HCT116 (cell line): ENCODE results near the gene ETHE1. TPM values are rescaled to one million over a fixed set of nuclear protein-coding genes. Genes with fewer than 3 reads are reported as not detected.

Experiments
- ATAC-seq: fragments of 200-7000 bp; cut with Tn5 transposase; 2 replicates; pipeline ENCODE4 v1.9.1; 2020; ENCODE audit warnings: mild to moderate bottlenecking, moderate library complexity
- BruUV-seq: library from RNA; stranded (reverse); fragments of 400-500 nt; replicated peaks from 2 replicates; lab custom pipeline; 2021; lab: Mats Ljungman, UMichigan
- CTCF ChIA-PET: fragments of 300-600 bp; sonication (Branson Sonifier 250); formaldehyde crosslinking; loops from one replicate; lab custom pipeline; 2021; ENCODE audit warnings: antibody characterized with exemption; lab: Charles Lee
- POLR2A ChIA-PET: fragments of 300-600, 350-600 bp; sonication (Branson Sonifier 250); formaldehyde crosslinking; loops from one replicate; lab custom pipeline; 2021; ENCODE audit warnings: antibody characterized with exemption; lab: Charles Lee
- RAD21 ChIA-PET, 2 experiments: fragments of 300-600 bp; sonication (Branson Sonifier 250); formaldehyde crosslinking; loops; one replicate each; lab custom pipeline; 2023; ENCODE audit warnings: low total read pairs in 2 of 2; ENCODE audit not compliant: uncharacterized antibody in 2 of 2, unreplicated experiment in 2 of 2, low non-redundant PET in 1 of 2; lab: Charles Lee
- DNase-seq: peaks from one replicate; pipeline ENCODE4 v3.0.0-alpha.2; 2010; ENCODE audit warnings: low read depth, low spot score
- H2AFZ ChIP-seq: fragments of 200-600 bp; shearing (Covaris generic), sonication (generic); 2 replicates; pipeline ENCODE4 v1.6.1; 2017; ENCODE audit warnings: low read depth, mixed run types, mixed read lengths, antibody characterized with exemption, low read length; ENCODE audit not compliant: poor library complexity, severe bottlenecking
- H3K27ac ChIP-seq: 2 replicates; pipeline ENCODE4 v1.5.1; 2012; ENCODE audit warnings: low read depth, low read length
- H3K27me3 ChIP-seq: fragments of 200-600 bp; sonication (generic); 2 replicates; pipeline ENCODE4 v1.6.1; 2016; ENCODE audit warnings: mixed run types, low read length, mixed read lengths; ENCODE audit not compliant: insufficient read depth
- H3K36me3 ChIP-seq, 2 experiments: fragments of 200-500 bp in 1 of 2; fragments of 200-600 bp in 1 of 2; sonication (Bioruptor generic) in 1 of 2; sonication (generic) in 1 of 2; 2 replicates each; pipeline versions ENCODE4 v1.5.1 to v1.6.1; 2014 to 2016; ENCODE audit warnings: low read length in 2 of 2, inconsistent platforms in 1 of 2, mixed read lengths in 1 of 2, mixed run types in 1 of 2; ENCODE audit not compliant: insufficient read depth in 2 of 2, control insufficient read depth in 1 of 2
- H3K4me1 ChIP-seq, 2 experiments: fragments of 200-600 bp in 1 of 2; sonication (generic) in 1 of 2; 2 replicates each; pipeline versions ENCODE4 v1.5.1 to v1.6.1; 2012 to 2017; ENCODE audit warnings: low read length in 2 of 2, inconsistent platforms in 1 of 2, mild to moderate bottlenecking in 1 of 2, mixed read lengths in 1 of 2, mixed run types in 1 of 2, moderate library complexity in 1 of 2; ENCODE audit not compliant: insufficient read depth in 2 of 2, control insufficient read depth in 1 of 2
- H3K4me2 ChIP-seq: fragments of 200-600 bp; sonication (generic); 2 replicates; pipeline ENCODE4 v1.6.1; 2017; ENCODE audit warnings: mixed run types, low read length, mixed read lengths
- H3K4me3 ChIP-seq, 2 experiments: fragments of 200-600 bp in 1 of 2; sonication (generic) in 1 of 2; replicated peaks in 1 of 2; 2 replicates each; pipeline ENCODE4 v1.5.1; 2011 to 2016; ENCODE audit warnings: low read length in 2 of 2, control low read depth in 1 of 2, low read depth in 1 of 2, mild to moderate bottlenecking in 1 of 2, mixed read lengths in 1 of 2, mixed run types in 1 of 2
- H3K79me2 ChIP-seq: fragments of 200-600 bp; sonication (generic); 2 replicates; pipeline ENCODE4 v1.6.1; 2017; ENCODE audit warnings: mild to moderate bottlenecking, mixed run types, low read length, moderate library complexity, mixed read lengths; ENCODE audit not compliant: insufficient read depth
- H3K9ac ChIP-seq: fragments of 200-600 bp; sonication (generic); 2 replicates; pipeline ENCODE4 v1.6.1; 2016; ENCODE audit warnings: low read length, mixed read lengths
- H3K9me2 ChIP-seq: fragments of 200-600 bp; sonication (generic), shearing (Covaris generic); 2 replicates; pipeline ENCODE4 v1.6.1; 2017; ENCODE audit warnings: mixed run types, mild to moderate bottlenecking, moderate library complexity; ENCODE audit not compliant: insufficient read depth
- H3K9me3 ChIP-seq, 2 experiments: fragments of 200-500 bp in 1 of 2; fragments of 200-600 bp in 1 of 2; sonication (Bioruptor generic) in 1 of 2; sonication (generic) in 1 of 2; 2 replicates each; pipeline ENCODE4 v1.6.1; 2014 to 2017; ENCODE audit warnings: low read length in 2 of 2, mixed read lengths in 2 of 2, inconsistent platforms in 1 of 2, low read depth in 1 of 2, mild to moderate bottlenecking in 1 of 2, mixed run types in 1 of 2, moderate library complexity in 1 of 2; ENCODE audit not compliant: control insufficient read depth in 1 of 2, insufficient read depth in 1 of 2
- H4K20me1 ChIP-seq: fragments of 200-600 bp; sonication (generic), shearing (Covaris generic); 2 replicates; pipeline ENCODE4 v1.6.1; 2017; ENCODE audit warnings: mixed run types, mild to moderate bottlenecking, moderate library complexity; ENCODE audit not compliant: insufficient read depth
- CBX3 ChIP-seq: IDR thresholded peaks from 2 replicates; pipeline ENCODE4 v1.6.1; 2012; ENCODE audit warnings: low read depth
- CEBPB ChIP-seq: IDR thresholded peaks from 2 replicates; pipeline ENCODE4 v1.6.1; 2012; ENCODE audit warnings: low read depth
- EGR1 ChIP-seq: IDR thresholded peaks from 2 replicates; pipeline ENCODE4 v1.6.1; 2012; ENCODE audit warnings: low read depth
- ELF1 ChIP-seq: IDR thresholded peaks from 2 replicates; pipeline ENCODE4 v1.6.1; 2012; ENCODE audit warnings: low read depth, borderline replicate concordance
- EZH2 ChIP-seq: fragments of 200-600 bp; sonication (generic); IDR thresholded peaks from 2 replicates; pipeline ENCODE4 v1.6.1; 2017; ENCODE audit warnings: antibody characterized with exemption, mixed run types
- EZH2phosphoT487 ChIP-seq: fragments of 200-600 bp; IDR thresholded peaks from 2 replicates; pipeline ENCODE4 v1.6.1; 2018; ENCODE audit warnings: antibody characterized with exemption, borderline replicate concordance
- FOSL1 ChIP-seq: IDR thresholded peaks from 2 replicates; pipeline ENCODE4 v1.6.1; 2012; ENCODE audit warnings: low read depth
- JUND ChIP-seq: IDR thresholded peaks from 2 replicates; pipeline ENCODE4 v1.6.1; 2012
- POLR2AphosphoS5 ChIP-seq: IDR thresholded peaks from 2 replicates; pipeline ENCODE4 v1.6.1; 2011; ENCODE audit warnings: mild to moderate bottlenecking, low read depth, low read length, moderate library complexity
- SIN3A ChIP-seq: IDR thresholded peaks from 2 replicates; pipeline ENCODE4 v1.6.1; 2012; ENCODE audit warnings: low read depth
- SRF ChIP-seq: IDR thresholded peaks from 2 replicates; pipeline ENCODE4 v1.6.1; 2012; ENCODE audit warnings: low read depth
- TCF7L2 ChIP-seq: IDR thresholded peaks from 2 replicates; pipeline ENCODE4 v1.7.0; 2011; ENCODE audit warnings: borderline replicate concordance, inconsistent platforms; ENCODE audit not compliant: insufficient read depth, insufficient read length; ENCODE audit errors: extremely low read depth
- ZFX ChIP-seq: fragments of 450-650 bp; IDR thresholded peaks from 2 replicates; pipeline ENCODE4 v1.6.1; 2017
- ZNF274 ChIP-seq: fragments of 200-500 bp; sonication (Bioruptor generic); IDR thresholded peaks from 2 replicates; pipeline ENCODE4 v1.6.1; 2014; ENCODE audit warnings: mild to moderate bottlenecking, low read depth, low read length, inconsistent platforms
- intact Hi-C: fragments of 100-400 bp; cut with micrococcal nuclease; formaldehyde crosslinking; loops from 2 replicates; pipeline ENCODE4 v1.10.0; 2022
- total RNA-seq: library from RNA; stranded (reverse); gene quantifications from one replicate; pipeline ENCODE4 v1.2.1, GENCODE V29; 2021; ENCODE audit not compliant: unreplicated experiment
- TF ChIP-seq, protein P1 (sequence below), 3 experiments: fragments of 200-600 bp in 1 of 3; sonication (generic) in 1 of 3; IDR thresholded peaks in 2 of 3; conservative IDR thresholded peaks in 1 of 3; 2 replicates each; pipeline ENCODE4 v1.5.1; 2012 to 2017; ENCODE audit warnings: low read depth in 2 of 3, low read length in 2 of 3, antibody characterized with exemption in 1 of 3, borderline replicate concordance in 1 of 3, control low read depth in 1 of 3, mild to moderate bottlenecking in 1 of 3, mixed read lengths in 1 of 3, mixed run types in 1 of 3, moderate library complexity in 1 of 3; ENCODE audit not compliant: insufficient read depth in 1 of 3
- TF ChIP-seq, protein P2 (sequence below): IDR thresholded peaks from 2 replicates; pipeline ENCODE4 v1.6.1; 2012
- TF ChIP-seq, protein P3 (sequence below): IDR thresholded peaks from 2 replicates; pipeline ENCODE4 v1.6.1; 2012
- TF ChIP-seq, protein P4 (sequence below): IDR thresholded peaks from 2 replicates; pipeline ENCODE4 v1.6.1; 2012; ENCODE audit warnings: low read depth
- TF ChIP-seq, protein P5 (sequence below): IDR thresholded peaks from 2 replicates; pipeline ENCODE4 v1.6.1; 2011; ENCODE audit warnings: mild to moderate bottlenecking, low read length, moderate library complexity; ENCODE audit not compliant: insufficient replicate concordance; ENCODE audit errors: extremely low read depth

ETHE1 gene
- total RNA-seq, 1 experiment from 2014 or later = 64.3 TPM

DNA sequence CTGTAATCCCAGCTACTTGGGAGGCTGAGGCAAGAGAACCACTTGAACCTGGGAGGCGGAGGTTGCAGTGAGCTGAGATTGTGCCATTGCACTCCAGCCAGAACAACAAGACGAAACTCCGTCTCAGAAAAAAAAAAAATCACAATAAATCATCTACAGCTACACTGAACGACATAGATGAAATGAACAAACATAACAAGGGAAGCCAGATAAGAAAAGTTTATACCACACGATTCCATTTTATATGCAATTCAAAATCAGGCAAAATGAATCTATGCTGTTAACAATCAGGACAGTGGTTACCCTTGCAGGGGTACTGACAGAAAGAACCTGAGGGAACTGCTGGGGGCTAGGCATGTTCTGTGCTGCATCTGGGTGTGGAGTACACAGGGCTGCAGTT, 42.7 kb upstream of the ETHE1 start:
- no peaks in the 10 kb centered on the region for H3K9me3 ChIP-seq
- ChIA-PET POLR2A (no interaction called here), RAD21 (no interaction called here), CTCF (no interaction called here)
- H2AFZ ChIP-seq = no peak overlapping the region
- intact Hi-C loops = no loop called here
- H4K20me1 ChIP-seq = no peaks in the 10 kb centered on the region
- no peak overlapping the region for H3K4me2 ChIP-seq
- no peak overlapping the region for H3K27ac ChIP-seq
- no peak overlapping the region for H3K9ac ChIP-seq
- no peaks in the 10 kb centered on the region for H3K27me3 ChIP-seq
- DNase-seq = no peak
- H3K36me3 ChIP-seq = no peaks in the 10 kb centered on the region
- BruUV-seq = no TSS peak
- H3K4me3 ChIP-seq = no peak overlapping the region
- peaks cover 4% of the 10 kb centered on the region in 2 experiments; a peak in 2 of 4 replicates for H3K4me1 ChIP-seq
- no peaks in the 10 kb centered on the region for H3K9me2 ChIP-seq
- TF ChIP-seq SRF (no peak), ZFX (no peak), JUND (no peak), POLR2AphosphoS5 (no peak), CBX3 (no peak), EZH2 (no peak), CEBPB (no peak), TCF7L2 (no peak), EZH2phosphoT487 (no peak), ZNF274 (no peak), ELF1 (no peak), SIN3A (no peak), EGR1 (no peak), FOSL1 (no peak)
- TF ChIP-seq, protein P1, sequence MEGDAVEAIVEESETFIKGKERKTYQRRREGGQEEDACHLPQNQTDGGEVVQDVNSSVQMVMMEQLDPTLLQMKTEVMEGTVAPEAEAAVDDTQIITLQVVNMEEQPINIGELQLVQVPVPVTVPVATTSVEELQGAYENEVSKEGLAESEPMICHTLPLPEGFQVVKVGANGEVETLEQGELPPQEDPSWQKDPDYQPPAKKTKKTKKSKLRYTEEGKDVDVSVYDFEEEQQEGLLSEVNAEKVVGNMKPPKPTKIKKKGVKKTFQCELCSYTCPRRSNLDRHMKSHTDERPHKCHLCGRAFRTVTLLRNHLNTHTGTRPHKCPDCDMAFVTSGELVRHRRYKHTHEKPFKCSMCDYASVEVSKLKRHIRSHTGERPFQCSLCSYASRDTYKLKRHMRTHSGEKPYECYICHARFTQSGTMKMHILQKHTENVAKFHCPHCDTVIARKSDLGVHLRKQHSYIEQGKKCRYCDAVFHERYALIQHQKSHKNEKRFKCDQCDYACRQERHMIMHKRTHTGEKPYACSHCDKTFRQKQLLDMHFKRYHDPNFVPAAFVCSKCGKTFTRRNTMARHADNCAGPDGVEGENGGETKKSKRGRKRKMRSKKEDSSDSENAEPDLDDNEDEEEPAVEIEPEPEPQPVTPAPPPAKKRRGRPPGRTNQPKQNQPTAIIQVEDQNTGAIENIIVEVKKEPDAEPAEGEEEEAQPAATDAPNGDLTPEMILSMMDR (IDR thresholded peaks at IDR 0.05 in 2 of 3, conservative IDR thresholded peaks at IDR 0.05 in 1 of 3; ENCODE audit: borderline replicate concordance in 1 of 3, insufficient read depth in 1 of 3, low read depth in 2 of 3, low read length in 2 of 3) = no peak
- TF ChIP-seq, protein P2, sequence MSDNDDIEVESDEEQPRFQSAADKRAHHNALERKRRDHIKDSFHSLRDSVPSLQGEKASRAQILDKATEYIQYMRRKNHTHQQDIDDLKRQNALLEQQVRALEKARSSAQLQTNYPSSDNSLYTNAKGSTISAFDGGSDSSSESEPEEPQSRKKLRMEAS = no peak
- TF ChIP-seq, protein P3, sequence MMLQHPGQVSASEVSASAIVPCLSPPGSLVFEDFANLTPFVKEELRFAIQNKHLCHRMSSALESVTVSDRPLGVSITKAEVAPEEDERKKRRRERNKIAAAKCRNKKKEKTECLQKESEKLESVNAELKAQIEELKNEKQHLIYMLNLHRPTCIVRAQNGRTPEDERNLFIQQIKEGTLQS = no peak
- TF ChIP-seq, protein P4, sequence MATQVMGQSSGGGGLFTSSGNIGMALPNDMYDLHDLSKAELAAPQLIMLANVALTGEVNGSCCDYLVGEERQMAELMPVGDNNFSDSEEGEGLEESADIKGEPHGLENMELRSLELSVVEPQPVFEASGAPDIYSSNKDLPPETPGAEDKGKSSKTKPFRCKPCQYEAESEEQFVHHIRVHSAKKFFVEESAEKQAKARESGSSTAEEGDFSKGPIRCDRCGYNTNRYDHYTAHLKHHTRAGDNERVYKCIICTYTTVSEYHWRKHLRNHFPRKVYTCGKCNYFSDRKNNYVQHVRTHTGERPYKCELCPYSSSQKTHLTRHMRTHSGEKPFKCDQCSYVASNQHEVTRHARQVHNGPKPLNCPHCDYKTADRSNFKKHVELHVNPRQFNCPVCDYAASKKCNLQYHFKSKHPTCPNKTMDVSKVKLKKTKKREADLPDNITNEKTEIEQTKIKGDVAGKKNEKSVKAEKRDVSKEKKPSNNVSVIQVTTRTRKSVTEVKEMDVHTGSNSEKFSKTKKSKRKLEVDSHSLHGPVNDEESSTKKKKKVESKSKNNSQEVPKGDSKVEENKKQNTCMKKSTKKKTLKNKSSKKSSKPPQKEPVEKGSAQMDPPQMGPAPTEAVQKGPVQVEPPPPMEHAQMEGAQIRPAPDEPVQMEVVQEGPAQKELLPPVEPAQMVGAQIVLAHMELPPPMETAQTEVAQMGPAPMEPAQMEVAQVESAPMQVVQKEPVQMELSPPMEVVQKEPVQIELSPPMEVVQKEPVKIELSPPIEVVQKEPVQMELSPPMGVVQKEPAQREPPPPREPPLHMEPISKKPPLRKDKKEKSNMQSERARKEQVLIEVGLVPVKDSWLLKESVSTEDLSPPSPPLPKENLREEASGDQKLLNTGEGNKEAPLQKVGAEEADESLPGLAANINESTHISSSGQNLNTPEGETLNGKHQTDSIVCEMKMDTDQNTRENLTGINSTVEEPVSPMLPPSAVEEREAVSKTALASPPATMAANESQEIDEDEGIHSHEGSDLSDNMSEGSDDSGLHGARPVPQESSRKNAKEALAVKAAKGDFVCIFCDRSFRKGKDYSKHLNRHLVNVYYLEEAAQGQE = no peak
- TF ChIP-seq, protein P5, sequence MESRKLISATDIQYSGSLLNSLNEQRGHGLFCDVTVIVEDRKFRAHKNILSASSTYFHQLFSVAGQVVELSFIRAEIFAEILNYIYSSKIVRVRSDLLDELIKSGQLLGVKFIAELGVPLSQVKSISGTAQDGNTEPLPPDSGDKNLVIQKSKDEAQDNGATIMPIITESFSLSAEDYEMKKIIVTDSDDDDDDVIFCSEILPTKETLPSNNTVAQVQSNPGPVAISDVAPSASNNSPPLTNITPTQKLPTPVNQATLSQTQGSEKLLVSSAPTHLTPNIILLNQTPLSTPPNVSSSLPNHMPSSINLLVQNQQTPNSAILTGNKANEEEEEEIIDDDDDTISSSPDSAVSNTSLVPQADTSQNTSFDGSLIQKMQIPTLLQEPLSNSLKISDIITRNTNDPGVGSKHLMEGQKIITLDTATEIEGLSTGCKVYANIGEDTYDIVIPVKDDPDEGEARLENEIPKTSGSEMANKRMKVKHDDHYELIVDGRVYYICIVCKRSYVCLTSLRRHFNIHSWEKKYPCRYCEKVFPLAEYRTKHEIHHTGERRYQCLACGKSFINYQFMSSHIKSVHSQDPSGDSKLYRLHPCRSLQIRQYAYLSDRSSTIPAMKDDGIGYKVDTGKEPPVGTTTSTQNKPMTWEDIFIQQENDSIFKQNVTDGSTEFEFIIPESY = no peak
- peaks cover 3% of the 10 kb centered on the region; the same call in 1 of the 2 replicates for H3K79me2 ChIP-seq
- ATAC-seq = no peak
